ENCODE measurements around the gene AFF3. TPM values are rescaled to one million over a fixed set of nuclear protein-coding genes. Genes with fewer than 3 reads are reported as not detected.

The AFF3 gene
- total RNA-seq, 1 experiment from 2014 or later = 0.61 TPM

GRCh38 chr2:99770876-99771275 lies 371.5 kb downstream of the AFF3 start (continued):
- TF ChIP-seq, protein P1, sequence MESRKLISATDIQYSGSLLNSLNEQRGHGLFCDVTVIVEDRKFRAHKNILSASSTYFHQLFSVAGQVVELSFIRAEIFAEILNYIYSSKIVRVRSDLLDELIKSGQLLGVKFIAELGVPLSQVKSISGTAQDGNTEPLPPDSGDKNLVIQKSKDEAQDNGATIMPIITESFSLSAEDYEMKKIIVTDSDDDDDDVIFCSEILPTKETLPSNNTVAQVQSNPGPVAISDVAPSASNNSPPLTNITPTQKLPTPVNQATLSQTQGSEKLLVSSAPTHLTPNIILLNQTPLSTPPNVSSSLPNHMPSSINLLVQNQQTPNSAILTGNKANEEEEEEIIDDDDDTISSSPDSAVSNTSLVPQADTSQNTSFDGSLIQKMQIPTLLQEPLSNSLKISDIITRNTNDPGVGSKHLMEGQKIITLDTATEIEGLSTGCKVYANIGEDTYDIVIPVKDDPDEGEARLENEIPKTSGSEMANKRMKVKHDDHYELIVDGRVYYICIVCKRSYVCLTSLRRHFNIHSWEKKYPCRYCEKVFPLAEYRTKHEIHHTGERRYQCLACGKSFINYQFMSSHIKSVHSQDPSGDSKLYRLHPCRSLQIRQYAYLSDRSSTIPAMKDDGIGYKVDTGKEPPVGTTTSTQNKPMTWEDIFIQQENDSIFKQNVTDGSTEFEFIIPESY (IDR thresholded peaks at IDR 0.05; ENCODE audit: extremely low read depth, insufficient replicate concordance, low read length) = no peak
- TF ChIP-seq ATF3 (IDR thresholded peaks at IDR 0.05) (no peak), EZH2phosphoT487 (IDR thresholded peaks at IDR 0.05; ENCODE audit: borderline replicate concordance) (no peak), FOSL1 (IDR thresholded peaks at IDR 0.05; ENCODE audit: low read depth) (no peak), CBX3 (IDR thresholded peaks at IDR 0.05; ENCODE audit: low read depth) (no peak), SRF (IDR thresholded peaks at IDR 0.05; ENCODE audit: low read depth) (no peak), POLR2A (IDR thresholded peaks at IDR 0.05; ENCODE audit: borderline replicate concordance, extremely low read depth, insufficient read depth, insufficient read length) (no peak), JUND (IDR thresholded peaks at IDR 0.05) (no peak), SIN3A (IDR thresholded peaks at IDR 0.05; ENCODE audit: low read depth) (no peak)

DNA sequence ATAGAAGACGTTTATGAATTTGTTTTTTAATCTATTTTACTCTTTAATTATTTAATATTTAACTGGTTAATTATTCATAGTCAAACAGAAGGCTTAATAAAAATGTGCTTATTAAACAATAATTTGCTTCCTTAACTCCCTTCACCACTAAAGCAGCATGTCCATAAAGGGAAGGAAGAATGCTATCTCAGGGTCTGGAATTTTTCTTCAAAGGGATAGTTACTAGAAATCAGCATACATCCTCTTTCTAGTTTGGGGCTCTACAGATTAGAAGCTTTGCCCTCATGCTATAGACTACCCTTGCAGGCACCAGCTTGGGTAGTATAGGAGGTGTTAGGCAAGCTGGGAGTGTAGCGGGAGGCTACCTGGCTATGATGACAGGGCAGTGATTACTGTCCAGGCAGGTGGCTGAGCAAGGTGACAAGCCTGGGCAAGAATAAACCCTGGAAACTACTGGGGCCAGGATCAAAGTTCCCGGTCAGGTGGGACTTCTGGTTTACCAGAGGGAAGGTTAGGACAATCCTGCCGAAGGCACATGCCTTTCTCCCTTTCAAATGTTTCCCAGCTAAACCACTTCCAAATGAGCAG lies 376.6 kb downstream of the AFF3 start:
- intact Hi-C loops (cut with micrococcal nuclease) = no loop called here
- Histone ChIP-seq H3K4me2 (ENCODE audit: low read length) (no peak overlapping the region), H4K20me1 (ENCODE audit: insufficient read depth) (no peaks in the 10 kb centered on the region), H3K4me3 (replicated peaks in 1 of 2; ENCODE audit: low read depth in 1 of 2, low read length in 2 of 2) (no peak overlapping the region), H3K9ac (ENCODE audit: low read length) (no peak overlapping the region), H2AFZ (ENCODE audit: low read depth, low read length, poor library complexity, severe bottlenecking) (no peak overlapping the region), H3K27ac (ENCODE audit: low read depth, low read length) (no peak overlapping the region), H3K4me1 (ENCODE audit: control insufficient read depth in 1 of 2, insufficient read depth in 2 of 2, low read length in 2 of 2) (no peaks in the 10 kb centered on the region), H3K9me3 (ENCODE audit: control insufficient read depth in 1 of 2, insufficient read depth in 1 of 2, low read depth in 1 of 2, low read length in 2 of 2) (no peaks in the 10 kb centered on the region), H3K9me2 (ENCODE audit: insufficient read depth) (no peaks in the 10 kb centered on the region), H3K36me3 (ENCODE audit: control insufficient read depth in 1 of 2, insufficient read depth in 2 of 2, low read length in 2 of 2) (no peaks in the 10 kb centered on the region), H3K27me3 (ENCODE audit: insufficient read depth, low read length) (peaks cover 52% of the 10 kb centered on the region), H3K79me2 (ENCODE audit: insufficient read depth, low read length) (no peaks in the 10 kb centered on the region)
- TF ChIP-seq CTCF (IDR thresholded peaks at IDR 0.05 in 2 of 3, conservative IDR thresholded peaks at IDR 0.05 in 1 of 3; ENCODE audit: borderline replicate concordance in 1 of 3, insufficient read depth in 1 of 3, low read depth in 2 of 3, low read length in 2 of 3) (no peak), SRF (IDR thresholded peaks at IDR 0.05; ENCODE audit: low read depth) (no peak), EZH2phosphoT487 (IDR thresholded peaks at IDR 0.05; ENCODE audit: borderline replicate concordance) (no peak)
- BruUV-seq (replicated peaks) = no TSS peak
- ATAC-seq (no peak), DNase-seq (ENCODE audit: low read depth, low spot score) (no peak)
- POLR2A ChIA-PET = no interaction called here
- RAD21 ChIA-PET (ENCODE audit: low non-redundant PET in 1 of 2, low total read pairs in 2 of 2, uncharacterized antibody in 2 of 2, unreplicated experiment in 2 of 2) = no interaction called here
- CTCF ChIA-PET = no interaction called here

Data from HCT116 (cell line).